Thoracic aorta (tissue), 2 donors: ENCODE measurements around the gene SPPL3. TPM values are rescaled to one million over a fixed set of nuclear protein-coding genes. Genes with fewer than 3 reads are reported as not detected.

Experiments used
- ATAC-seq: fragments of 150-250 bp; one replicate; pipeline ENCODE4 v1.8.0; 2017; ENCODE audit warnings: low read depth; ENCODE audit not compliant: insufficient number of reproducible peaks, low FRiP score
- DNase-seq: peaks from one replicate; pipeline ENCODE4 v3.0.0-alpha.2; 2020; ENCODE audit warnings: low spot score
- H3K27ac ChIP-seq, 2 donors: fragments of 200-600 bp; sonication (generic); 1 replicate in 1 of 2; 2 replicates in 1 of 2; pipeline ENCODE4 v1.5.1; 2016; ENCODE audit warnings: mild to moderate bottlenecking in 2 of 2, moderate library complexity in 2 of 2
- H3K27me3 ChIP-seq: fragments of 200-600 bp; sonication (generic); replicated peaks from 2 replicates; pipeline ENCODE4 v1.6.0; 2016; ENCODE audit warnings: mild to moderate bottlenecking; ENCODE audit not compliant: insufficient read depth
- H3K36me3 ChIP-seq: fragments of 200-600 bp; sonication (generic); one replicate; pipeline ENCODE4 v1.5.1; 2016
- H3K4me1 ChIP-seq, 2 donors: fragments of 200-600 bp; sonication (generic); 1 replicate in 1 of 2; 2 replicates in 1 of 2; pipeline versions ENCODE4 v1.5.1 to v1.6.0; 2016; ENCODE audit warnings: low read depth in 2 of 2, mild to moderate bottlenecking in 1 of 2; ENCODE audit not compliant: control insufficient read depth in 1 of 2
- H3K4me3 ChIP-seq: fragments of 200-600 bp; sonication (generic); 2 replicates; pipeline ENCODE4 v1.5.1; 2016; ENCODE audit warnings: mild to moderate bottlenecking
- H3K9me3 ChIP-seq: fragments of 200-600 bp; sonication (generic); 2 replicates; pipeline ENCODE4 v1.5.1; 2016
- CTCF ChIP-seq: fragments of 200-600 bp; sonication (generic); IDR thresholded peaks from one replicate; pipeline ENCODE4 v1.5.1; 2019; ENCODE audit warnings: antibody characterized with exemption
- total RNA-seq, 2 donors: library from RNA; depleted of rRNA; stranded (reverse); fragments of >200 nt; gene quantifications; one replicate each; pipeline versions ENCODE4 v1.1.0 to v1.2.3, GENCODE V29; 2016

SPPL3 gene
- total RNA-seq, 2 donors from 2014 or later: 23.7 to 24.8 TPM

DNA sequence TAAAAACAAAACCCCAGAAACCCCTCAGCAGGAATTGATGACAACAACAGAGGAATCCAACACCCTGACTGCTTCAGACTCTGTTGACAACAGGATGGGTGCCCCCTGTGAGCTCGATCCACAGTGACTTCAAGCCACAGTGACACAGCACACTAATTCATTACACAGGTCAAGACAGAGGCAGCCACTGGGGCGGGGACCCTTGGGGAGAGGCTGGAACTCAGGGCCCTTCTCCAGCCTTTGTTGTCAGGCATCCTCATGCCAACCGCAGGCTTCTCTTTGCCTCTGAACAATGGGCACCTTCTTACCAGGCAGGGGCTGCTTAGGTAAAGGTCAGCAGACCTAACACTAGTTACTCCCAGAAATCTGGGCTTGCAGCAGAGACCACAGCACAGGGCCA, 140.9 kb downstream of the SPPL3 start:
- H3K4me1 ChIP-seq: peaks cover 2 to 8% of the 10 kb centered on the region in 2 donors
- H3K4me3 ChIP-seq: no peak overlapping the region
- H3K27me3 ChIP-seq: no peaks in the 10 kb centered on the region
- H3K36me3 ChIP-seq: peaks cover 32% of the 10 kb centered on the region
- no peak for TF ChIP-seq CTCF
- no peaks in the 10 kb centered on the region for H3K9me3 ChIP-seq
- DNase-seq (no peak), ATAC-seq (no peak)
- no peak overlapping the region for H3K27ac ChIP-seq

DNA sequence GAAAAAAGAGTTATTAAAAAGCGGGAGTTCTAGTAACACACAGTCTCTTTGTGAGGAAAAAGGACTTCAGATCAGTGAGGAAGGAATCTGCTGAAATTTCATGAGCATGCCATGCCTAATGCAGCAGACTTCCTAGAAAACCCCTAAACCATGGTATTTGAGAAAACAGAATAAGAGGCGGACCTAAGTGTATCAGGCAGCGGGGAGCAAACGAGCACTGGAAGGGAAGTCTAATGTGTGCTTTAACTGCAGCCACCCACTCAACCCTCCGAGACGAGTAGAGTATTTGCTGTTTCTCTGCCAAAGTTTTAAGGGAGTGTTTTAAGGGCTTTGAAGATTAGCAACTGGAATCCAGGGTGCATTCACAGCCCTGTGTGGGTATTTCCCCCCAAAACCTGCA, 142.1 kb downstream of the SPPL3 start:
- peaks cover 2 to 8% of the 10 kb centered on the region in 2 donors for H3K4me1 ChIP-seq
- H3K4me3 ChIP-seq: no peak overlapping the region
- H3K9me3 ChIP-seq: no peaks in the 10 kb centered on the region
- no peak for TF ChIP-seq CTCF
- peak overlapping the region; percentile 15 to 33 for H3K27ac ChIP-seq
- peaks cover 21% of the 10 kb centered on the region for H3K36me3 ChIP-seq
- ATAC-seq (no peak), DNase-seq (no peak)
- H3K27me3 ChIP-seq: no peaks in the 10 kb centered on the region

GRCh38 chr12:120761519-120761934, 142.6 kb downstream of the SPPL3 start:
- no peaks in the 10 kb centered on the region for H3K9me3 ChIP-seq
- peaks cover 15% of the 10 kb centered on the region for H3K36me3 ChIP-seq
- H3K4me1 ChIP-seq: peaks cover 2 to 8% of the 10 kb centered on the region in 2 donors
- H3K4me3 ChIP-seq: peak overlapping the region; percentile 9
- no peak for TF ChIP-seq CTCF
- DNase-seq (no peak), ATAC-seq (no peak)
- peak overlapping the region; percentile 15 to 33 for H3K27ac ChIP-seq
- H3K27me3 ChIP-seq: no peaks in the 10 kb centered on the region

DNA sequence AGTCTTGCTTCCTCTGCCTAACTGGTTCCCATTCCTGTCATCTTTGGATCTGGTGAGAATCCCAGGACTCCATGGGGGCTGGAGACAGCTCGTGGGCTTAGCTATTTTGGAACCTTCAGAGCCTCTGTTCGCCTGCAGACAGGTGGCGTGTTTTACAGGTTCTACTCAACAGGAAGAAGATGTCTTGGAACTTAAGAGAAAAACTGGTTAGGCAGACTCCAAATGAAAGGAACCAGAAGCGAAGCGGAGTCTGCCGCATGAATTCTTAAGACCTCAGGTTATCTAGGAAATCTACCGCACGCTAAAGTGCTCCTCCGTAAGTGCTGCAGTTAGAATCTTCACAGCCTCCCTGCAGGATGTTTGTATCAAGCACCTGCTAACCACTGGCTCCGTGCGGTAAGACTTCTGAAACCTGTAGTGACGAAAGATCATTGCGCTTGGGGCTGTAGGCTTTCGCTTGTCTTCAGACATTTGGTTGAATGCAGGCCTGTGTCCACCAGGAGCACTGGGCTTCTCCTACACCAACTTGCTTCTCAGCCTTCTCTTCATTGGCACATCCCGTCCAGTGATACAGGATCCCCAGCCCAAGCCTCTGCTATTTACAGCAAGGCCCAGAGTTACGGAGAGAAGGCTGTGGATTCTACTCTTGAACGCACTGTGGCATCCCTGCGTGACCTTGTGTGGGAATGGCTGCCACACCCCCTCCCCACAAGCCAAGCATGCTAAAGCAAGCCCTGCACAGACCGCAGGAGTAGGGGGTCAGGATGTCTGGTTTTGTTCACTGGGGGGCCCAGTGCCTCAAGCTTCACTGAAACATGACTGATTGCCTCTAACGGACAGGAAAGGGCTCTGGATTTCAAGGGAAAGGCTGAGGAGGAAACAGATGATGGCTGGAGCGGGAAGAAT, 143.6 kb downstream of the SPPL3 start:
- DNase-seq: no peak
- ATAC-seq: no peak
- no peak overlapping the region for H3K27ac ChIP-seq

More for the DNA sequence above, 143.6 kb downstream of the SPPL3 start:
- no peak for TF ChIP-seq CTCF
- H3K4me1 ChIP-seq: peaks cover 2 to 8% of the 10 kb centered on the region in 2 donors
- H3K9me3 ChIP-seq: no peaks in the 10 kb centered on the region
- H3K27me3 ChIP-seq: no peaks in the 10 kb centered on the region
- H3K4me3 ChIP-seq: no peak overlapping the region
- H3K36me3 ChIP-seq: peaks cover 8% of the 10 kb centered on the region
